Sciatic nerve (tissue), 2 donors: ENCODE measurements around the gene TNFSF11. TPM values are rescaled to one million over a fixed set of nuclear protein-coding genes. Genes with fewer than 3 reads are reported as not detected.

Experiments used
- ATAC-seq: fragments of 200-7000 bp; cut with Tn5 transposase; one replicate; pipeline ENCODE4 v1.9.1; 2020; ENCODE audit warnings: mild to moderate bottlenecking, moderate library complexity
- DNase-seq: peaks from one replicate; pipeline ENCODE4 v3.0.0-alpha.2; 2020; ENCODE audit warnings: low spot score
- intact Hi-C: fragments of 100-400 bp; cut with DNase I; formaldehyde crosslinking; loops from one replicate; pipeline ENCODE4 v1.14.2; 2022
- total RNA-seq: library from RNA; stranded (reverse); fragmentation: NEBNext Ultra II Directional; extraction: Animal tissue kit (Norgen Biotek cat#: 25700); gene quantifications from one replicate; pipeline ENCODE4 v1.2.1, GENCODE V29; 2021
- donor health status: DM: no; HTN: no; CAD: no.
- donor health status: DM: no; HTN: no; CAD: no.

TNFSF11 gene, protein sequence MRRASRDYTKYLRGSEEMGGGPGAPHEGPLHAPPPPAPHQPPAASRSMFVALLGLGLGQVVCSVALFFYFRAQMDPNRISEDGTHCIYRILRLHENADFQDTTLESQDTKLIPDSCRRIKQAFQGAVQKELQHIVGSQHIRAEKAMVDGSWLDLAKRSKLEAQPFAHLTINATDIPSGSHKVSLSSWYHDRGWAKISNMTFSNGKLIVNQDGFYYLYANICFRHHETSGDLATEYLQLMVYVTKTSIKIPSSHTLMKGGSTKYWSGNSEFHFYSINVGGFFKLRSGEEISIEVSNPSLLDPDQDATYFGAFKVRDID
- total RNA-seq: not detected

DNA sequence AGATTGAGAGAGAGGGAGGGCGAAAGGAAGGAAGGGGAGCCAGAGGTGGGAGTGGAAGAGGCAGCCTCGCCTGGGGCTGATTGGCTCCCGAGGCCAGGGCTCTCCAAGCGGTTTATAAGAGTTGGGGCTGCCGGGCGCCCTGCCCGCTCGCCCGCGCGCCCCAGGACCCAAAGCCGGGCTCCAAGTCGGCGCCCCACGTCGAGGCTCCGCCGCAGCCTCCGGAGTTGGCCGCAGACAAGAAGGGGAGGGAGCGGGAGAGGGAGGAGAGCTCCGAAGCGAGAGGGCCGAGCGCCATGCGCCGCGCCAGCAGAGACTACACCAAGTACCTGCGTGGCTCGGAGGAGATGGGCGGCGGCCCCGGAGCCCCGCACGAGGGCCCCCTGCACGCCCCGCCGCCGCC lies at the start of gene TNFSF11:
TNFSF11 (plus strand) TSS at position 142 of the 400 bp plus-strand sequence; CDS start at position 294, 152 bp downstream.
- intact Hi-C loops: no loop called here
- no peak for ATAC-seq
- no peak for DNase-seq

DNA sequence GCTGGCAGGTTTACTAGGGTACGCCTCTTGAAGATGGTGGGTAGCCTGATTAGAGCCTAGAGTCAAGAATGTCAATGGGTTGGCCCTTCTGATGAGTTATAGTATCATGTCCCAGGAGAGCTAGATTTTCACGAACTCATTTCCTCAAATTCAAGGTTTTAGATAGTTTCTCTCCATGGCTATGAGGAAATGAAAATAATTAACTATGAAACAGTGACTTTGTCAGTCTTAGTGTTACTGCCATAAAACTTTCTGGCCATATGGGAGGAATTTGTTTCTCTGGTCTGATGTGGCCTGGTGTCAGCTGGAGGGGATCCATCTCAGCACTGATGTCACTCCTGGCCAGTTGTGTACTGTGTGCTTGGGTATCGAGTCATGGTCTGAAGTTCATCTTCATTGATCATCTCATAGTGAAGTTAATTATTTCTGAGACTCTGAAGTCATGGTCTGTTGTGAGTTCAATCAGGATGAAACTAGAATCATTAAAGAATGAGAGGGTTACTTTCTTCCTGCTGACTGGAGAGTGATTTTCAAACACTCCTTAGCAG lies 49.4 kb upstream of the TNFSF11 start:
- no peak for DNase-seq
- ATAC-seq: no peak
- intact Hi-C loops: no loop called here

DNA sequence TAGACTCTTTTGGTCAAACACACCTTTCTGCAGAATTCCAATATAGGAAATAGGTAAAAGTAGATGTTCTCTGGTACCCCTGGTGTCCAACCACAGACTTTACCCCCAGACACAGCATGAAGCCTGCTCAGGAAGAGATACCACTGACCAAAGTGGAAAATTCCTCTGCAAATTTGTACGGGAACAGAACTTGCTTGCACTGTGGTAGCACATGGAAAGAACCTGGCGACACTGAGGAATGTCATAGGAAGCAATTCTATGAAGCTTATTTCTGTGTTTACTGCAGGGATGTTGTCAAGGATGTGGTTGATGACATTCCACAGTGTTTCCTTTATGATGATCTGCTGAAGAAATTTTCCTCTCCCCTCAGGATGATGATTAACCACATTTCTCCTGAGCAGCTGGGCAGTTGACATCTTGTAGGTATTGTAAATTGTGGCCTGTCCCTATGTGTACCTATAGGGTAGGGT lies 48.9 kb upstream of the TNFSF11 start:
- ATAC-seq (no peak), DNase-seq (no peak)
- intact Hi-C loops: no loop called here

DNA sequence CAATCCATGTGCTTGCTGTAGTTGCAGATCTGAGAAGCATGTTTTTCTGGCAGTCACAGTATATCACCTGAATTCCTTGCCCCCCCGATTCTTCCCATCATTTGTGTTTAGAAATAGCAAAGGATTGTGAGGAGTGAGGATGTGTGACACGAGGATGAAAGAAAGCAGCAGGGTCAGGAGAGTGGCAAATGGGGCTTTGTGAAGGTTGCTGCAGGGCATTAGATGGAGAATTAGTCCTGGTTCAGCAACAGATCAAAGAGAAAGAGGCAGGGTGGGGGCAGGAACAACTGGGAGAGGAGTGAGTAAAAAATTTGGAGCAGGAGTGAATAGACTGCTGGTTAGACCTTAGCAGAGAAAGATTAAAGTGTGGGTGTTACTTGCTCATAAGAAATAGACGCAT lies 47.7 kb upstream of the TNFSF11 start:
- intact Hi-C loops: no loop called here
- no peak for ATAC-seq
- no peak for DNase-seq

DNA sequence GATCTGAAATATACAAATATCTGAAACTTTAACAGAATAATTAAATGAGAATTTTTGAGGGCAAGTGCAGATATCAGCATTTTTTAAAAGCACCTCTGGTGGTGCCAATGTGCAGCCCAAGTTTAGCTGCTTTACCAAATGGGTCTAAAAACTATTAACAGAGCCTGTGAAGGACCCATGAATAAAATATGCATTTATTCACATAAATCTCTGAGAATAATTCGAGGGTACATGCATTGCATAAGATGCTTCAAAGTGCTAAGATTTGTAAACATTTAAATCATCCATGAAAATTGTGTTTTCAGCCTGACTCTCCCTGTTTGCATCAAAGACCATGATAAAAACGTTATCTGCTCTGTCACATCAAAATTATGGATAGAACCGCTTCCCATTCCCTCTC lies 47.1 kb upstream of the TNFSF11 start:
- intact Hi-C loops: no loop called here
- no peak for ATAC-seq

DNA sequence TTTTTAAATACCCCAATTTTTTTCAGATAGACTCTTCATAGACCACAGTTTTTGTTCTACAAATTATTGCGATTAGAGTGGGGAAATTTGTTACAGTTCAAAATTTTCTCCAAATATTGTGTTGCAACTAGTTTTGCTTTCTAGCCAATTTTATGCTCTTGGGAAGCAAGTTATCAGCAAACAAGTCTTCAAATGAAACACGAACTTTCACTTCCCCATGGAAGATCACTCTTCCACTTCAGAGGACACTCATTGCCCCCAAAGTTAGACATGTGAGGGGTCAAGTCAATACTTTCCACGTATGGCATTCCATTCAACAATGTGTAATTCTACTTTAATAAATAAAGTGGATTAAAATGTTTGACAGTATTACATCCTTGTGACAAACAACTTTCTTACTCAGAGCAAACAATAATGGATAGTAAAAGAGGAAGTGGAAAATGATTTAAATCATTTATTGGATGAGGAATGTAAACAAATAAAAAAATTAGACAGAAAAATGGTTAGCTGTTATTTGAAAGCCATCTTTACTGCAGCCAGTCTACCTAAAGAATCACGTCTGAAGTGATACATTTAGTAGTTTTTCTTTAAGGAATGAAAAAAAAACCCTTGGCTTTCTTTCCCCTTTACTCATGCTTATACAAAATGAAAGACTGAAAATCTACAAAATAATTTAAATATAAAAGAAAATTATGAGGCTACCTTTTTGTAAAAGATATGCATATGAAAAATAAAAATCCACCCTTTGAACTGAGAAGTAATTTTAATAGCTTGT lies 41.2 kb upstream of the TNFSF11 start:
- ATAC-seq: peak; percentile 36
- intact Hi-C loops: no loop called here
- DNase-seq: no peak

More for the DNA sequence above, 47.1 kb upstream of the TNFSF11 start:
- DNase-seq: no peak

DNA sequence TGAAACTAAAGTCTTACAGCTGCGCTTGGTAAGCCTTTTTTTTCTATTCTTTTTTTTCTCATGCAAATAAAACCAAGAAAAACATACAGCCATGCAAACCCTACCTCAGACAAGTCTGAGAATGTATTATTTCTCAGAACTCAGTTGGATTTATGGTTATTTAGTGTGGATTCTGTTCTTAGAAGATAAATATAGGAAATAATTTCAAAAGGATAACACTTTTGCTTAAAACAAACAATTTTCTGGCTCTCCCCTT lies 40.7 kb upstream of the TNFSF11 start:
- DNase-seq (no peak), ATAC-seq (no peak)
- intact Hi-C loops: no loop called here

DNA sequence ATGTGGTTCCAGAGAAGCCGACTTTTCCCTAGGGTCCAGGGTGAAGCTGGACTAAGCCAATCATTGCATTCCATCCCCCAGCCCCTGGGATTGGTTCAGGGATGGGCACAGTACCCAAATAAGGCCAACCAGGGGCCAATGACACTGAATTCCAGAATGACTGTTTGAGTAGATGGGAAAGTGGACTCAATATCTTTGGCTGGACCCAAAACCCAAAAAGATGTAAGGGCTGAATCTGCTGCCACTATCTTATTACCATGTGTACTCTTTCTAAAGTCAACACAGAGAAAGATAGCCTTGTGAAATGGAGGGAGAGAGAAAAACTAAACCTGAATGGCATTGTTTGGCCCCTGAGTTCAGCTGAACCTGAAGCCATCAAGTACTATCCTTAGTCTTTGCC lies 39.2 kb upstream of the TNFSF11 start:
- ATAC-seq (no peak), DNase-seq (no peak)
- intact Hi-C loops: no loop called here

DNA sequence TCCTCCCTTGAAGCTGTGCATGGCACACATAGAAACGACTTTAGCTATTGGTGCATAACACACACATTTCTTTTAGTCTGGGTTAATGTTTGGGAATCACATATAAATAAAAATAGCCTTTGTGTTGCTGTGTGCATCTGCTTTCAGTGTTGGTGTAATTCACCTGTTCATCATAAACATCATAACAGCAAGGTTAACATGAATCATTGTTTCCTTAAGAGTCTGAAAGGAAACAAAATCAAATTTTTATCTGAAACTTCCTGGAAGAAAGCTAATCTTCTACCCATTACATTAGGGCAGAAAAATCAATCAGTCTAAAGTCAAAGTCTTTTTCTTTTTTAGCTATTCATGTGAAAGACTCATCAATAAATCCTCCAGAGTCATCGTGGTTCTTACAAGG lies 35.0 kb upstream of the TNFSF11 start:
- DNase-seq (no peak), ATAC-seq (no peak)
- intact Hi-C loops: no loop called here

DNA sequence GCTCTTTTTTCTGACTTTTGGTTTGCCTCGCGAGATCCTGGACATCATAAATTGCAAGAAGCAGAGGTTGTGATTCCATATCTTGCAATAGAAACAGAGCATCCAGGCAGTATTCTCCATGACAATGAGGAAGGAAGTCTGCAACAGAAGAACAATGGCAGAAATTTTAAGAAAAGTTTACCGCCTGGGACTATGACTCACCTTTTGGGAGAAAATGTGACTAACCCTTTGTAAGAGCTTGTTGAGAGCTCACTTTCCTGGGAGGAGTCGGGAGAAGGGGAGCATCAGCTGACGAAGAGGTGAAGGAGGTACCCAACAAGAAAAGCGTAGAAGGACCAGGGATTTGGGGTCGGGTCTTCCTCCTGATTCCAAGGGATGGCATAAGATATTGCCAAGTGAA lies 34.3 kb upstream of the TNFSF11 start:
- DNase-seq (no peak), ATAC-seq (no peak)
- intact Hi-C loops: no loop called here

DNA sequence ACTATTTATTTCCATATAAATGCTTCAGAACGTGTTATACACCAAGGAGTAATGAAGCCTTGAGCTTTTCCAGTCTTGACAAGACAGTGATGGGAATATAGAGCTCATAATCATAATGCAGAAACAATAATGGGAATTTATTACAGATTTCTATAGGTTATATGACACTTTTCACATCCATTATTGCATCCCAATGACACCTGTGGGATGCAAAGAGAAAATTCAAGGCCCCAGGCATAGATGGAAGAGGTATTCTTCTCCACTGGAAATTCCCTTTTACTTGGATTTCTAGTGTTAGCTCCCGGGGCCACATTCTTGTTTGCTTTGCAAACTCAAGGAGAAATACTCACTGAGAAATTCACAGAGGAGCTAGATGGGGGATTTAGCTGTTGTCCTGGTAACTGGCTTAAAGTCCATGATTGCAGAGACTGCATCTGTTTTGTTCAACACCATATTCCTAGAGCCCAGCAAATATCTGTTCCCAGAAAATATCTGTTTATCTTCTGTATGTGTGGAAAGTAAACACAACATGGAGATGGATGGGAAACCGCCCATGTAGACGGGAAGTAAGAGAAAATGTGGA lies 30.6 kb upstream of the TNFSF11 start:
- intact Hi-C loops: no loop called here
- no peak for DNase-seq
- no peak for ATAC-seq

DNA sequence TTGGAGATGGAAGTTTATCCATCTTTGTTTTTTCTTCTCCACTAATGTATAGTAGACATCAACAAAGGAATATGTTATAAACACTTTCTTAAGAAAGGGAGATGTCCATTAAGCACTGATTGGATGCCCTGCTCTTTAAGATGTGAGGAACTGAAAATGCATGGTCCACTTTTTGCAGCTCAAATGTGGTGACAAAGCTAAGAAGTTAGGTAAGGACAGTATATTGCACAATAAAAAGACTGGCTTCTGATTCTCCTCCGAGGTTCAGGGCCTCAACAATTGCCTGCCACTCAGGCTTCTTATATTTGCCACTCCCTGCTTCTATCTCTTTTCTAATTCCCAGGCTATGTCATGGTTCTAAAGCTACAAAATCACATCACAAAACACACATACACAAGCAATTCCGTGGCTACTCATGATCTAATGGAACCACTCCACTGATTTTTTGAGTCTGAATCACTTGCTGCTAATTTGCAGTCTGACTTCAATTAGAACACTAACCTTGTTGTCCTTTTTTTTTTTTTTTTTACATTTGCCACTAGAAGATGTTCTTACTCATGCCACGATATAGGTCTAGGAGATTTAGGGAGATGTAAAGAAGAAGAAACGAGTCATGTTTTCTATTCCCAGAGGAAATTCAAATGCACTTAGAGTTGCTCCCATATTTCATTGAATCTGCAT lies 29.6 kb upstream of the TNFSF11 start:
- DNase-seq (no peak), ATAC-seq (peak; percentile 42)
- intact Hi-C loops: no loop called here

DNA sequence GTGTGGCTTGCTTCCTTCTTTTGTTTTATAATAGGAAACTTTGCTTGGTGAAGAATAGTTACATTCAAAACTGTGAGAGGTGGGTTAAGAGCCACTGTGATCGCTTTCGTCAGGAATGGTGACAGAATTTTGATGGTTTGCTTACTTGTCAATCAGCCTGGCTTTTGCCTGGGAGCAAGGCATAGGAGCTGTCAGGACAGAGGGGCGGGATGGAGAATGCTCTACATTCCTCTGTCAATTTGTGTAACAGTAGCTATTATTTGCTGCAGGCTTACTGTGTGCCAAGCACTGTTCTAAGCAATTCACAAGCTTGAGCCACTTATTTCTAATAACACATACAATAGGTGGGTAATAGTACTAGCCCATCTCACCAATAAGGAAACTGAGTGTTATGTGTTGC lies 28.1 kb upstream of the TNFSF11 start:
- ATAC-seq: no peak
- intact Hi-C loops: no loop called here
- DNase-seq: no peak

DNA sequence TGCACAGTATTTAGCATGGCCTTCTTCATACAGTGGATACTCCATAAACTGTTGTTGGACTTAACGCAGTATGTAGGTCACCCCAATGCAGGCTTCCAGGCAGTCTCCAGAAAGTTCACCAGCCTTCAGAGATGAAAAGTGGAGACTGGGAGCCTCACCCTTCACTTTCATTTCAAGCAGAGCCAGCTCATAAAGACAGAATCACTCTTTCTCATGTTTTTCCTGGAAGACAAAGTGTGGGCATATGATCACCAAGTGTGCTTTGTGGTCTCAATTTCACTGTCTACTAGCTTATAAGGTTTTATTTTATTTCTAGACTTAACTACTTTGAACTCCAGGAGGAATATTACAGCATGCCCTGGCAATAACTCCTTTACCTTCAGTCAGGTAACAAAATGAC lies 26.3 kb upstream of the TNFSF11 start:
- intact Hi-C loops: no loop called here
- no peak for DNase-seq
- ATAC-seq: no peak

DNA sequence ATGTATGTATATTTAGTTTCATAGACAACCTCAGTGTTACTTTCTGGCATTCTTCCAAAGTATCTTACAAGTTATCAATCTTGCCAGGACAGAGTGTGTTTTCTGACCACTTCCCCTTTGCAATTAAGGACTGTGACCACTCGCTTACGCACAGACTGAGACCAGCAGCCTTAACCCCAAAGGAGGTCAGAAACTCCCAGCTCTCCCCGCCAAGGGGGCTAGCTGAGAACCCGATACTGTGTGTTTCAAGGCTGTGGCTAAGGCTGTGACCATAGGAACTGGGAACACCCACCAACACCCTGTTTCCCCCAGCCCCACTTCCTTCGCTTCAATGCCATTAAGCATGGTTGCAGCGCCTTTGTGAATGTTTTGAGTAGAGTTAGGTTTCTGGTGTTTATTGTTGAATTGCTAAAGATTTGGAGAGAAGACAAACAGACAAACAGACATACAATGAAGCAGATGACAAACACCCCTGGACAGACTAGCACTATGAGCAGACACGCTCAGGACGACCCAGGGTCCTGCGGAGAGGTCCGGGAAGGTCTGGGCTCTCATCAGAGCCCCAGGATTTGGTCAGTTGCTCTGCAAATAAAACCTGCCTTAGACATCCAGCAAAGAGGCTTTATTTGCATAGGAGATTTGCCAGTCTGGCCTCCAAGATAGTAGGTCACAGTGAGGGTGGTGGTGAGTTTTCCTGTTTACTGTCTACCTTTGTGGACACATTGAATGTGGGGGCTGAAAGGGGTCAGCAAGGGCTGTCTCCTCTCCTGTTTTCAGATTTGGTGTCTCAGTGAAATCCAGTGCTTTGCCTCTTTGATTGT lies 25.0 kb upstream of the TNFSF11 start:
- peak; percentile 73 for ATAC-seq
- intact Hi-C loops: no loop called here
- DNase-seq: no peak

DNA sequence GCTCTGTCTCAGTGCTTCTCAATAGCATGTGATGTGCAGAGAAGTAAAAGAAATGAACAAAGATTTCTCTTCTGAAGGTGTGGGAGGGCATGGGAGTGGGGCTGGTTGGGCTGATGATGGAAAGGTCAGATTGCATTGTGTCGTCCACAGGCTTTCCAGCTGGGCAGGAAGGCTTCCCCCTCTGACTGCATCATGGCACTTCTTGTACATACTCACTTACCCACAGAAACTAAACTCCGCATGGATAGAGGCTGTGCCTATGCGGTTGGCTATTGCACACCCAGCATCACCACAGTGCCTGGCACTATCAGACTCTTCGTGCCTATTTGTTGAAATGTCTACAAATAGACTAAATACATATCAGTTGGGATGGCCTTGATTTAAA lies 24.4 kb upstream of the TNFSF11 start:
- intact Hi-C loops: no loop called here
- ATAC-seq: no peak
- no peak for DNase-seq

DNA sequence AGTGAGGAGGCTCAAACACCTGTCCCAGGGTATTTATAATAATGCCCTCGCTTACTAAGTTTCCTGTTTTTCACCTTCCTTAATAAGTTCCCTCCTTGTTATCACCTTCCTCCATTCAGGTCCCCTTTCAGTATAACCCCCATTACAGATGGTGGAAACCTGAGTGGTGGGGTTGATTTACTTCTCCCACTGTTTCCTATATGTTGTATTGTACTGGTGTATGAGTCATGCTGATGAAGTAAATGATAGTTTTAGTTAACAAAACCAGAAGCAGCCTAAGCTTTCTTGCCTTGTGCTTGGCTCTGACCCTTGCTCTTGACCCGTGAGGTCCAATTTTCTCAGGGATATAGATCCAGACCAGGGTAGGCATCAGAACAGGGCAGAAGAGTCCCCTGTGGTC lies 22.3 kb upstream of the TNFSF11 start:
- DNase-seq (no peak), ATAC-seq (no peak)
- intact Hi-C loops: no loop called here

DNA sequence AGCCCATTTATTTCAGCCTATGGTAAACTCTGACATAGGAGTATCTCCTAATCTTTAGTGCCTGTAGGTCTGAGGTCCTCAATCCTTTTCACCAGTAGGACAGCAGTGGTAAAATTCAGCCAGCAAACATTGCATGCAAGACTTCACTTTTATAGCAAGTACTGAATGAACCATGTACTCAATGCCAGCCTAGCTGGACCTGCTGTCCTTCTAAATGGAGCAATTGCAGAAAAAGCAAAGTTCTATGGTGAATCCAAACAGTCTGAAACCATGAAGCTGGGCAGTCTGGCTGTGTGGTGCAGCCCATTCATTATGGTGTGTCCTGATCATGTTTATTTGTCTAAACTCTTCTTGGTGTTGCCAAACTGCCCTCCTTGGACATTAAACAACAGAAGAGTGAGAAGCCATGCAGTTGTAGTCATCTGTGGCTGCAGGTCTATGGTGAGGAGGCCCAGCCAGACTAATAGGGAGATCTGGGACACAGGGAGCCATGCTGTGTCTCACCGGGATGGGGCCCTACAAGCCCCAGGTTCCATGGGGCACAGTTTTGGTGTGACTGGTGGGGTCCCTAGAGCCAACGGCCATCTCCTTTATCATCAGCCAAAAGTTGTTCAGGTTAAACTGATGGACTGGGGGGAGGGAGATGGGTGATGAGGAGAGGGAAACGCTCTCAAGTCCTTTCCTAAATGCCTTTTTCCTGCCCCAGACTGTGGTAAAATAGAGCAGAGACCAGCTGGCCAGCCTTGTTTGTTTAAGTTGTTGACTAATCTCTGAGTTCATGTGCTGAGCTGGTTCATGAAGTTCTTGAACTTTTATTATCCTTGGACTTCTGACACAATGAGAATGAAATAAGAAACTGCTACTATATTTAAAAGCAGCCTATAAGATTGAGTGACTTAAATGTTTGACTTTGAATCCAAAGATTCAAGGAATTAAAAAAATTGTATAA lies 20.6 kb upstream of the TNFSF11 start:
- intact Hi-C loops: no loop called here
- DNase-seq (no peak), ATAC-seq (no peak)
